ENCODE data around the gene POLR1A. TPM values are rescaled to one million over a fixed set of nuclear protein-coding genes. Genes with fewer than 3 reads are reported as not detected.

POLR1A gene
- total RNA-seq, 1 experiment from 2014 or later = 47.4 TPM

DNA sequence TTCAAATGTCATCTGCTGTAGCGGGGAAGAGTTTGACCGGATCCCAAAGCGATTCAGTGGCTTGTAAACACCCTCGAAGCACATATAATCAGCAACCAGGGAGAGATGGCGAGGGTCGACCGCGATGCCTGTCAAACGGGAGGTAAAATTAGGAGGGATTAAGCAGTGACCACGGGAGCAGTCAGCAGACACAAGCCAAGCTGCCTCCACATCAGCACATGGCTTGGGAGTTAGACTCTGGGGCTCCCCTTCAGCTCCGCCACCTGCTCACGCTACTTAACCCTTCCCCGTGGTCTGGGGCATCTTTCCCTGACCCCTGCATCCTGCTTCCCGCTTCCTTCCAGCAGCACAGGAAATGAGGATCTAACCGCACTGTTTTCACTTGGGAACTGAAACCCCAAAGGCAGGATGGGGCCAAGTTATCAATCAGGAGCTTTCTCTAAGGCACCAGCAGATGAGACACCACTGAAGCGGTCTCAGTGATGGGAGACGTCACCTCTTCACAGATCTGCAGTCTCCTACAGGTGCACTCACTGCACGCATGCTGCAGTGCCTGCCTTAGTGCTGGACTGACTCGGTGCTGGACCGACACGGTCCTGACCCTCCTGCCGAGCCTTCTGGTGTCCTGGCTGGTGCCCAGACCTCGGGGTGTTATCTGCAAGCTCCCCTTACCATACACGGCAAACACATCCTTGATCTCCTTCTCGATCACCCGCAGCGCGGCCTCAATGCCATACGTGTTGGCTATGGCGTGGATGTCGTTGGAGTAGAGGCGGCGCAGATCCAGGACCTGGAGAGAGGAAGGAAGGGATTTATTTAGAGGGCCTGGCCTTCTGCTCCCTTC, 77.5 kb downstream of the POLR1A start:
- in situ Hi-C loops (cut with HindIII; ENCODE audit: low sequenced_read_pairs) = no loop called here

GRCh38 chr2:86027196-86027921, 78.3 kb downstream of the POLR1A start:
- in situ Hi-C loops (cut with HindIII; ENCODE audit: low sequenced_read_pairs) = no loop called here
- DNase-seq (ENCODE audit: low spot score) = no peak

More for the DNA sequence above, 77.5 kb downstream of the POLR1A start:
- peak; percentile 92 for DNase-seq (ENCODE audit: low spot score)

GRCh38 chr2:86026744-86027065, 79.0 kb downstream of the POLR1A start:
- DNase-seq (ENCODE audit: low spot score) = no peak

DNA sequence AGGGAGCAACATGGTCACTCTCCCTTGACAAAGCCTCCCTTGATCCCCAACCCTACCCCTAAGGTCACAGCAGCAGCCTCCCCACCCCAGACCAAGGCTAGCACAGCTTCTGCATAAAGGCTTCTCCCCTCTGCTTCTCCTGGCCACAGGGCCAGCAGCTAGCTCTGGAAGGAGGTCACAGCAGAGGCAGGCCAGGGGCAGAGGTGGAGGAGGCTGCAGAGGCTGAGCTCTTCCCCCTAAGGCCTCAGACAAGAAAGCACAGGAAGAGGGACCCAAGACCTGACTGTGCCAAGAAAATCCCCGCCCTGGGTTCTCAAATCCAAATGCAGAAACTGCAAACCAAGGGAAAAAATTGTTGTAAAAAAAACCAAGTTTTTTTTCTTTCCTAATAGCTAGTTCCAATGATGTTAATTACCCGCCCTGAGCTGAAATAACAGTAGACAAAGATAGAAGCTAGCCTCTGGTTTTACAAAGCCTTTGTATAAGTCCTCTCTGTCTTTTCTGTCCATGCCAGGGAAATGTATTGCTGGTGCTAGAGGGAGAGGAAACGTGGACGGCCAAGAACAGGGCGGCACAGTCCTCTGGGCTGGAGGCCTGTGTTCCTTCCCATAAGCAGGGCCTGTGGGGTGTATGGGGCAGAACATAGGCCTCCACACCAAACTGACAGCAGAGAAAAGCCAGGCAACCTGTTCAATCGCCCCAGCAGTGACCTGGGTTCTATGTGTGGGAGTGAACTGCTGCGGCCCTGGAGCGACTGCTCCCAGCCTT, 79.5 kb downstream of the POLR1A start:
- in situ Hi-C loops (cut with HindIII; ENCODE audit: low sequenced_read_pairs) = no loop called here
- DNase-seq (ENCODE audit: low spot score) = no peak

More at GRCh38 chr2:86026744-86027065, 79.0 kb downstream of the POLR1A start:
- in situ Hi-C loops (cut with HindIII; ENCODE audit: low sequenced_read_pairs) = no loop called here

- in situ Hi-C loops (cut with HindIII; ENCODE audit: low sequenced_read_pairs) = no loop called here
- DNase-seq (ENCODE audit: low spot score) = no peak
These were observed 80.4 kb downstream of the POLR1A start for GRCh38 chr2:86025229-86025820.

- in situ Hi-C loops (cut with HindIII; ENCODE audit: low sequenced_read_pairs) = no loop called here
- no peak for DNase-seq (ENCODE audit: low spot score)
These were observed 82.3 kb downstream of the POLR1A start for GRCh38 chr2:86023366-86023712.

GRCh38 chr2:86022661-86023365, 82.9 kb downstream of the POLR1A start:
- in situ Hi-C loops (cut with HindIII; ENCODE audit: low sequenced_read_pairs) = no loop called here
- no peak for DNase-seq (ENCODE audit: low spot score)

DNA sequence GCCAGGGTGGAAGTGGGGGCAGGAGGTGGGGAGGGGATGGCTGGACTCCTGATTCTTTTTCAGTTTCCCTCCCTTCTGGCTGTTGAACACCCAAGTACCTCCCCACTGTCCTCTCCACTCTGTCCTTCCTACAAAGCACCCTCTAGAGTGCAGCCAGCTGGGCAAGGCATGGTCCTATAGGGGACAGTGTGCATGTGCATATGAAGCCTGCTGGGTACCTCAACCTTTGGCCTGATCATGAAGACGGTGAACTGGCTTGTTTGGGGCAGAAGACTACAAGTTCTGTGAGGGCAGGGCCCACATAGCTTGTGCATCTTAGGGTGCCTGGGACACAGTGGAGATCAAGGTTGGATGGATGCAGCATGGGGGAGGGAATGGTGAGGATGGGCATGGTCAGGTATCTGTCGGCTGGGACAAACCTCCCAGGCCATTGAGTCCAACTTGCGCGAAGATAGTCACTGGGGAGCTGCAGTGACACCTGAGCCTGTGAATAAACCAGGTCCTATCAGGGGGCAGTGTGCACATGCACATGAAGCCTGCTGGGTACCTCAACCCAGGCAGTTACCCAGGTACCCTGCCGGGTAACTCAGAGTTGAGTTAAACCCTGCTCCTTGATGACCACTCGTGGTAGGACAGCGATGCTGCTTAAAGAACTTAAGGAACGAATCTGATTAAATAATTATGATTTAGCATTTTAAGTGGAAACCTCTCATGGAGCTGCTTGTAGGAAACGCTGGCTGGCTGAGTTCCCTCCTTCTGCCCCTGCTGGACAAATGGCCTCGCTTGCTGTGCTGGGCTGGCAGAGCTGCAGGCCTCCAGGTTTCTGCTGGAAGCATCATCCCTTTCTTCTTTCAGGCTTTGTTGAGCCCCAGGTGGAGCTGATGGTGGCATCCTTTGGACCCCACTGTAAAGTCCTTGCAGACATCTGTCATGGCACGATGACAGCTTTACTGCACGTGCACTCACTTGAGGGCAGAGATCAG, 84.0 kb downstream of the POLR1A start:
- DNase-seq (ENCODE audit: low spot score) = peak; percentile 49
- in situ Hi-C loops (cut with HindIII; ENCODE audit: low sequenced_read_pairs) = no loop called here

DNA sequence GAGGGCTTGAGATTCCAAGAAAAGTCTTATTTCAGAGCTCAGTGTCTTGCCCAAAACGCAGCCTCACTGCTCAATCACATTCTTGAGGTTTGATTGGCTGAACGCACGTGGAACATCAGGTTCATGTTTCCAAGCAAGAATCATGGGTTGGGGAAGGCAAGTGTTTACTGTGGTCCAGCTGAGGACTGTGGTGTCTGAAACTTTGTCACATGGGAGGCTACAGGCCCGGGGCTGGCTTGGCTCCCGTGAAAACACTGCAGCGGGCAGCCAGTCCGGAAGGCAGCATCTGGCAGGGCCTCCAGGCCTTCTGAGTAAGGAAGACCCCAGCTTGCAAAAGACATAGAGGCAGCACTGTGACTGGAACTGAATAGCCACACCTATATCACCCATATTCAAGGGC, 84.7 kb downstream of the POLR1A start:
- in situ Hi-C loops (cut with HindIII; ENCODE audit: low sequenced_read_pairs) = no loop called here
- DNase-seq (ENCODE audit: low spot score) = no peak

GRCh38 chr2:86019121-86019520, 86.6 kb downstream of the POLR1A start:
- no peak for DNase-seq (ENCODE audit: low spot score)
- in situ Hi-C loops (cut with HindIII; ENCODE audit: low sequenced_read_pairs) = no loop called here

DNA sequence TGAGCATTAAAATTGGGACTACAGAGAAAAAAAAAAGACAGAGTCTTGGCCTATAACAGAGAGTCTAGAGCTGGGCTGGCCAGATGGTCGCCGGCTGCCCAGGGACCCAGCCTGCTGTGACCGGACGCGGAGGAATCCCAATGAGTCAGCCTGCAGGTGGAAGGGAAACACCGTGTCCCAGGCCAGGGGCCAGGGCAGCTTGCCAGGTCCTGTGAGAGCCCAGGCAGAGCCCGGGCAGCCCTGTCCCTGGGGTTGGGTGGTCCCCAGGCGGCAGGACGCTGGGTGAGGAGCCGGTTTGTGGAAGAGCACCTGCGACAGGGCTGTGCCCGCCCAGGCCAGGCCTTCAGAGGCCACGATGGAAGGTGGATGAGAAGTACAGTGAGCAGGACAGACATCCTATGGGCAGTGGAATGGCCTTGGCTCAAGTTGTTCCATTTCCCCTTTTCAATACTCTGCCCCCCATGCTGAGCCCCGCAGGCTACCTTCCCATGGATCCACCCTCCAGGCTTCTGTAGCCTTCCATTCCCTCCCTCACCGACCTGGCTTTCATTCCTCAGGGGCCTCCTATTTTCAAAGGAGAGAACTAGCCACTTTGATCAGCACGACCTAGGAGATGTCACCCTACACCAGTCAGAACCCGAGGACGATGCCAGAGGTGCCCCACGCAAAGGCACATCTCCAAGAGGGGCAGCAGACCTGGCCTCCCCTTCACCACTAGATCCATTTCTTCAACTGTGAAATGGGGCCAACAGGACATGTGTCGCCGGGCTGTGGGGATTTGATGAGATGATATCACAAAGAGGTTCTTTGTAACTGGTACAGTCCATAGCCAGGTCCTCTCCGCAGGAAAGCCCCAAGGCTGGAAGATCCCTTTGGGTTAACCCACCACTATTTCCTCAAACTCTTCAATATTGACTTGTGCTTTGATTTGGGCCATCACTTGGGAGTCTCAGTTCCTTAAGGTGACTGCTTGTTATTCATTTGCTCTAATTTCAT, 87.5 kb downstream of the POLR1A start:
- peak; percentile 91 for DNase-seq (ENCODE audit: low spot score)
- in situ Hi-C loops (cut with HindIII; ENCODE audit: low sequenced_read_pairs) = no loop called here

GRCh38 chr2:86016581-86016980, 89.1 kb downstream of the POLR1A start:
- DNase-seq (ENCODE audit: low spot score) = no peak
- in situ Hi-C loops (cut with HindIII; ENCODE audit: low sequenced_read_pairs) = no loop called here

GRCh38 chr2:86015699-86016098, 90.0 kb downstream of the POLR1A start:
- in situ Hi-C loops (cut with HindIII; ENCODE audit: low sequenced_read_pairs) = no loop called here

GRCh38 chr2:86015006-86015405, 90.7 kb downstream of the POLR1A start:
- DNase-seq (ENCODE audit: low spot score) = no peak
- in situ Hi-C loops (cut with HindIII; ENCODE audit: low sequenced_read_pairs) = no loop called here

More at GRCh38 chr2:86015699-86016098, 90.0 kb downstream of the POLR1A start:
- DNase-seq (ENCODE audit: low spot score) = no peak

- in situ Hi-C loops (cut with HindIII; ENCODE audit: low sequenced_read_pairs) = no loop called here
- DNase-seq (ENCODE audit: low spot score) = no peak
These were observed 91.2 kb downstream of the POLR1A start for GRCh38 chr2:86014493-86014892.

DNA sequence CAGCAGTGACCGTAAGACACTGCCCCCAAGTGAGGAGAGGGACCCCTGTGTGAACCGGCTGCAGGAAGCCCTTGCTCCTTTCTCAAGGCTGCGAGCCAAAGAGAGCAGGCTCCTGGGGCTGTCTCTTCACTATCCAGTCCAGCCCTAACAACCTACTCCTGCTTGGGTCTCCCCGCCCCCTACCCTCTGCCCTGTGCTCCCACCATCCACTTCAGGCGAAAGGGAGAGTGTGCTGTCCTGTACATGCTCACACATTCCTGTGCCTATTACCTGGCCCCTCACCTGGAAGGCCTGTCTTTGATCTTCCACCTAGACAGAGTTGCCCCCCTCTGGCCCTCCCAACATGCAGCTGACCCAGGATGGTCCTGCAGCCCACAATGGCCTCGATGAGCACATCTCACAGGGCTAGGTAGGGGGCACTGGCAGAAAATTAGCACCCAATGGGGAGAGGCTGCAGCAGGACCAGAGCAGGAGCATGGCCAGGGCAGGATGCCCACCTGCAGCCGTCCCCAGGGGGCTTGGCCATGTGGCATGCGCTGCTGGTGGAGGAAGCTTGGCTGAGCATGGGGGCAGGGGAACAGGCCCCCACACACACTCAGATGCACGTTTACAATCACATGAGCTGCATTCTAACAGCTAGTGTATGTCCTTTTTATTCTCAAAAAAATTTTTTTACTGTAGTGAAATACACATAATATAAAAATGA, 93.5 kb downstream of the POLR1A start:
- DNase-seq (ENCODE audit: low spot score) = no peak
- in situ Hi-C loops (cut with HindIII; ENCODE audit: low sequenced_read_pairs) = no loop called here
